HG02943 (cell line): ENCODE data around the gene SLC27A4.
A peak's percentile ranks its signal among the peaks of the same experiment; 100 is the strongest.

ENCODE experiments used
- ATAC-seq: cut with Tn5 transposase; IDR thresholded peaks from one replicate; pipeline ENCODE4 v1.9.1; 2021; ENCODE audit warnings: mild to moderate bottlenecking, low read depth, moderate library complexity; ENCODE audit not compliant: unreplicated experiment

Gene SLC27A4

DNA sequence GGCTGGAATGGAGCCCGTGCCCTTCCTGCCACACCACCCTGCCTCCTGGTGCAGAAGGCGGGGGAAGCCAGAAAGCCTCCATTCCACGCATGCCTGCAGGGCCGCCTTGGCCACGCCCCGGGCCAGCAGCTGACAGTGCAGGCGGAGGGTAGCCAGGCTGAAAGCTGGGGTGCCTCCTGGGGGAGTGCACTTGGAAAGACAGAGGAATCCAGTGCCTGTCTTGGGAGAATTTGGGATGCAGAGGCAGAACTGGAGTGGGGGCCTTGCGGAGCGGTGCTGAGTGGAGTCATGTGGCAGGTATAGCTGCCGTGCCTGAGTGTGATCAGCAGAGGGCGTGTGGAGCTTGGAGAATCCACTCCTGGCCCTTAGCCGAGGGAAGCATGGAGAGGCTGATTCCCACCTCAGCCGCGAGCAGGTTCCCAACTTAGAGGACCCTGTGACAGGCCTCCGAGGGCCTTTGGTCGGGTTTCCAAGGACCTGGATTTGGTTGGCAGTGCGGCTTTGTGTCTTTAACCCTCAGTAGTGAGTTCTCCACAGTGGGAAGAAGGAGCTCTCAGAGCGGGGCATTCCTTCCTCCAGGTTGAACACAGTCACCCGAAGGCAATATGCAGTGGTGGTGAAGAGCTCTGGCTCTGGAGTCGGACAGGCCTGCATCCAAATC is 21.8 kb downstream of the SLC27A4 start:
- no peak for ATAC-seq

DNA sequence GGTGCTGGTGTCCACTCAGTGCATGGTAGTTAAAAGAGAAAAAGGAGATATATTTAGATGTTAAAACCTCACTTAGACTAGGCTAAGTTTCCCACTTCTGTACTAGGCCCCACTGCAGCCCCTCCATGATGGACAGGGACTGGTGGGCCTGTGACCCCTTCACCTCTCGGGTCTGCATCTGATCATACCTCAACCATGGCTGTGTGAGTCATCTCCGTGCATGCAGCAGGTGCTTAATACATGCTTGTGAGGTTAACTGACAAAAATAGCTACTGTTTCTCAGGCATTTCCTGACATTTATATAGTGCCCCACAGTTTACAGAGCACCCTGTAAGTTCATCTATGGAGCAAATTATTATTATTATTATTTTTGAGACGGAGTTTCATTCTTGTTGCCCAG is 22.4 kb downstream of the SLC27A4 start:
- no peak for ATAC-seq

DNA sequence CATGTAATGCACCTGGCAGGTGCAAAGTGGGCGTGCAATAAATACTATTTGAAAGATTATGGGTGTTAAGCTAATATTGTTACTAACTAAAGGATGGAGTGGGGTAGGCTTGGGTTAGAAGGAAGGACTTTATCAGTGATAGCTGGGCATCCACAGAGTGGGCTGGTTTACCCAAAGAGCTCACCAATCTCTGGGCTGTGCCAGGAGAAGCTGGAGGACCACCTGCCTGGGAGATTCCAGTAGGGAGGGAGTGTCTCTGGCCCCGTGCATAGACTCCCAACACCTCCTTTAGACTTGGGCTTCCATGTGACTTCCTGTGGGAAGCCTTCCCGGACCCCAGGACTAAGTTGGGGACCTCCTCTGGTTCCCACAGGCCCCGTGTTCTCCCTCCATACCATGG is 25.2 kb downstream of the SLC27A4 start:
- no peak for ATAC-seq

DNA sequence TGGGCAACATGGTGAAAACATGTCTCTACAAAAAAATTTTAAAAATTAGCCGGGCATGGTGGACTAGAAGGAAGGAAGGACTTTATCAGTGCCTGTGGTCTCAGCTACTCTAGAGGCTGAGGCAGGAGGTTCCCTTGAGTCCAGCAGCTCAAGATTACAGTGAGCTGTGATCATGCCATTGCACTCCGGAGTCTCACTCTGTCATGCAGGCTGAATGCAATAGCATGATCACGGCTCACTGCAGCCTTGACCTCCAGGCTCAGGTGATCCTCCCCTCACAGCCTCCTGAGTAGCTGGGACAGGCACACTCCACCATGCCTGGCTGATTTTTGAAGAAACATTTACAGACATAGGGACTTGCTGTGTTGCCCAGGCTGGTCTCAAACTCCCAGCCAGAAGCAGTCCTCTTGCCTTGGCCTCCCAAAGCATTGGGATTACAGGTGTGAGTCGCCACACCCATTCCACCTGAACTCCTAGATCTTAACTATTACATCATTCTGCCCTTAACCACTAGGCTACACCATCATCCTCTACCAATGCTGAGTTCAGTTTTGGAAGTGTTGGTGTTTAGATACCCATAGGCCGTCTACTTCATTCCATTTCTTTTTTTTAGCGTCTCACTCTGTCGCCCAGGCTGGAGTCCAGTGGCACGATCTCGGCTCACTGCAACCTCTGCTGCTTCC is 28.8 kb downstream of the SLC27A4 start:
- ATAC-seq, result no peak

DNA sequence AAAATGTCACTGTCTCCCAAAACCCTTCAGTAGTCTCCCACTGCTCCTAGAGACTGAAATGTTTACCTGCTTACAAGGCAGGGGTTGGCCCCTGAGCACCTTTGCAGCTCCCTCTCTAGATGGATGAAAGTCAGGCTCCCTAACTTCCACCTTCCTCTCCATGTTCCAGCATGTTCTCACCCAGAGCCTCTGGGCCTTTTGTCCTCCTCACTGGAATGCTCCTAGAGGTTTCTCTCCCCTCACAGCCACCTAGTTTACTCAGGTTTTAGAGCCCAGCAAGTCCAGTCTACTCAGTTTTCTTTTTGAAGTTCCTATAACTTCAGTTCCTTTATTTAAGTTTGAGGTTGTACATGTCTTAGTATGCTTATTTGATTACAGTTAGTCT is 30.0 kb downstream of the SLC27A4 start:
- ATAC-seq, result no peak

DNA sequence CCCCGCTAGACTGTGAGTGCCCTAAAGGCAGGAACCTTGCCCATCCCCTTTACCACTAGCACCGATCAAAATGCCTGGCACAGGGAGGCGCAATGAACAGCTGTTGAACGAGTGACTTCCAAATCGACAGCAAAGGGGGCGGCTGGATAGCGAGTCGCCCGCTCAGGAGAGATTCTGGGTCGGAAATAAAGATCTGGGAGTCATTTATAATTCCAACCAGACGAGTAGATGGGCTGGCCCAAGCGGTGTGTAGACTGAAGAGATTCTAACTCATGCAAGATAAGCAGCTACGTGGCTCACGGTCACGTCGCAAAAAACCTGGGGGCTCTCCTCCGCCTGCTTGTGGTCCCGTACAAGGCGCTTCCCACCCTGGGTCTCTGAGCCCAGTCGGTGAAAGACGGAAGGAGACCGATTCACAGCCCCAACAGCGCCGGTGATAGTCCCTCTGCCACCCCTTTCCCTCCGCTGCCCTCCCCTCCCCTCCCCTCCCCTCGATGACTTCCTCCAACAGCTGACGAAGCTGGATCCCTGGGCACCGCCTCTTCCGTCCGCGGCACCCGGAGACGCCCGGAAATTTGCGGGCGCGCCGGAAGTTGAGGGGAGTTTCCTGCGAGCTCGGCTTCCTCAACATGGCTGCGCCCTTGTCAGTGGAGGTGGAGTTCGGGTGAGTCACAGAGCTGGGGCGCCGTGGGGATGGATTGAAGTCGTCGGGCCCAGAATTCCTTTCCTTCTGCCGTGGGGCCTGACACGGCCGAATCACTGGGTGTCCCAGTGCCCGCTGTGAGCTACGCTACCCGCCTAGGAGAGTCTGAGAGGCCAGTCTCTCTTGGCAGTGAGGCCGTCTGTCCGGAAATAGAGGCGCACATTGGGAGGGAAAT is 30.7 kb downstream of the SLC27A4 start, which contains the start of gene URM1:
Gene URM1, plus strand, starts transcription at position 623 of the 878 bp plus-strand sequence. Its CDS starts 7 bp downstream, at position 630.
- ATAC-seq, result peak; percentile 94

DNA sequence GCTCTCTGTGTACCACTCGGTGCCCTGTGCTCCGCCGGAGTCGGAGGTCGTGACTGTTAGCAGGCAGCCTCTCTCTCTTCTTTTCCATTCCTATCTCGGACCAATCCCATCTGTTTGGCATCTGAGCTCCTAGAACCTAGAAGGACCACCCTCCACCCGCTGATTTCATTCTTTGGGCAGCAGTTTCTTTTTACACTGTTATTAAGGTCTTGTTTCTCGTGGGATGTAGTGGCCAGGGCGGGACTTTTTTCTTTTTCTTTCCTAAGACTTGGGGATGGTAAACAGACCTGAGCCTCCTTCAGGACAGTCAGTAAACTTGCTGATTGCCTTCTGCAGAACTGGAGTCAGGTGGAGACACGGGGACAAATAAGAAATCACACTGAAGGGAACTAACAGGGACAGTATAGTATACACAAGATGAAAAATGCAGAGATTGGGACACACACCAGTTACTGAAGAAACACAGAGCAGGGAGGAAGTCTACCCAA is 31.3 kb downstream of the SLC27A4 start:
- ATAC-seq, result no peak

DNA sequence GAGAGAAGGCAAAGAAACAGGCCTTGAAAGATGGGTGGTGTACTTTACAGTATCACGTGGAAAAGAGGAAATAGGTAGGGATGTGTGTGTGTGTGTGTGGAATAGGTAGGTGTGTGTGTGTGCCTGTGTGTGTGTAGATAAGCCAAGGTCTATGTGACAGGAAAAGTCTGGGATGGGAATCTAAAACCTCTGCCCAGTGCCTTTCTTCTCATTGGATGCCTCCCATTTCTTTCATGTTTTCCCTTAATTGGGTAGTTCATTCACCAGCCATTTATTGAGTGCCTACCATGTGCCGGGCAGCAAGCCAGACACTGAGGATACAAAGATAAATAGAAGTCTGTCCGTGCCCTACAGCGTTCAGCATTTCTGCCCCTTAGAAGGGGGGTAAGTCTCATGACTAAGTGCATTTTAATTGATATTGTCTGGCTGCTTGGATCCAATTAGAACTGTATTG is 31.9 kb downstream of the SLC27A4 start:
- no peak for ATAC-seq

DNA sequence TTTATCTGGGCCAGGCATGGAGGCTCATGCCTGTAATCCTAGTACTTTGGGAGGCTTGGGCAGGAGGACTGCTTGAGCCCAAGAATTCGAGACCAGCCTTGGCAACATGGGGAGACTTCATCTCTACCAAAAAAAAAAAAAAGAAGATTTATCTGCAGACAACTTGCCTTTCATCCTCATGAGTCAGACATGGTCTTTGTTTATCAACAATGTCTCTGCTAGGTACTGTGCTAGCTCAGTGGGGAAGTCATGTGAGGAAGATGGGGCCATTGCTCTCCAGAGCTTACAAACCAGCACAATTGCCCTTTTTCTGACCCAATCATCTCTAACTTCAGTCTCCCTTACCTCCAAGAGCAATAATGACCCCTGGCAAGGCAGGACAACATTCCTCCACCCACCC is 32.5 kb downstream of the SLC27A4 start:
- ATAC-seq, result no peak

DNA sequence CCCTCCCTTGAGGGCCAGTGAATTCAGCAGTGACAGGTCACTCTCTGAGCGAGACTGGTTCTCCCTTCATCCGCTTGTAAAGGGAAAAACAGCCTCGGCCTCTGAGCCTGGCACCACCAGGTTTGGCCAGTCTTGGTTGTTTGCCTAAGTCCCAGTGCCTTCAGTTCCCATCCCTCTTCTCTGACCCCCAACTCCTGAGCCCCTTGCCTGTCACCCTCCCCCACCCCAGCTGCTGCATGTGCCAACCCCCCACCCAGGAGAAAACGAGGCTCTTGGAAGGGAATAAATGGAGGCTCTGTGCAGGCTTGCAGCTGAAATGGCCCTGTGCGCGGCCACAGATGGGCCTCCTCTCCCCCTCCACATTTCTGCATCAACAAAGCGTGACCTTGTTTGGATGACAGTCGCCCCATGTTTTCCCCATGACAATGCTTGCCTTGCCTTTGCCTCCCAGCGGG is 33.9 kb downstream of the SLC27A4 start:
- no peak for ATAC-seq

DNA sequence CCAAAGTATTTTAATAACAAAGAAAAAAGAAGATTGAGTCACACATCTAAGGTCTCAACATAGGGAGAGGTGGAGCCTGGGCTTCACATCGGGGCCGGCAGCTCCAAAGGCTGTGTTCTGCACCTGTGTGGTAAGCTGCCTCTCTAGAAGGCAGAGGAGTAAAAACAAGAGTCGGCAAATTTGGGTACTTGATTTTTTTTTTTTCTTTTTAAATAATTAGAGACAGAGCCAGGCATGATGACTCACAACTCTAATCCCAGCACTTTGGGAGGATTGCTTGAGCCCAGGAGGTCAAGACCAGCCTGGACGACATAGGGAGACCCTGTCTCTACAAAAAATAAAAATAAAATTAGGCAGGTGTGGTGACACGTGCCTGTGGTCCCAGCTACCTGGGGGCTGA is 35.5 kb downstream of the SLC27A4 start:
- ATAC-seq, result no peak

DNA sequence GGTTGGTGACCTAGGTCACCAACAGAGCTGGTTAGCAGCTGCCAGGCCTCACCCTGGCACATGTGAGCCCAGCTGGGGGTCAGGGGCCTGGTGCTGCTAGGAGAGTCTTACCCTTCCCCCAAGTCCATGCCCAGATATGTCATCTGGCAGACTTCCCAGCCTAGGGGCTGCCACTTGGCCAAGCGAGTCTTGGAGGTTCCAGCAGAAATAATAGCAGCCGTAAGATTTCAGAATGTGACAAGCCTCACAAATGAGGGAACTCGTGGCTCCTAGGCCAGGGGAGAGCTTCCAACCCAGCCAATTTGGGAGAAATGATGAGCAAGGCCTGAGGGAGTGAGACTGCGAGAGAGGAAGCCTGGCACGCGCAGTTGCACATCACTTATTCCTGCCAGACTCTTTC is 41.9 kb downstream of the SLC27A4 start:
- ATAC-seq, result no peak

DNA sequence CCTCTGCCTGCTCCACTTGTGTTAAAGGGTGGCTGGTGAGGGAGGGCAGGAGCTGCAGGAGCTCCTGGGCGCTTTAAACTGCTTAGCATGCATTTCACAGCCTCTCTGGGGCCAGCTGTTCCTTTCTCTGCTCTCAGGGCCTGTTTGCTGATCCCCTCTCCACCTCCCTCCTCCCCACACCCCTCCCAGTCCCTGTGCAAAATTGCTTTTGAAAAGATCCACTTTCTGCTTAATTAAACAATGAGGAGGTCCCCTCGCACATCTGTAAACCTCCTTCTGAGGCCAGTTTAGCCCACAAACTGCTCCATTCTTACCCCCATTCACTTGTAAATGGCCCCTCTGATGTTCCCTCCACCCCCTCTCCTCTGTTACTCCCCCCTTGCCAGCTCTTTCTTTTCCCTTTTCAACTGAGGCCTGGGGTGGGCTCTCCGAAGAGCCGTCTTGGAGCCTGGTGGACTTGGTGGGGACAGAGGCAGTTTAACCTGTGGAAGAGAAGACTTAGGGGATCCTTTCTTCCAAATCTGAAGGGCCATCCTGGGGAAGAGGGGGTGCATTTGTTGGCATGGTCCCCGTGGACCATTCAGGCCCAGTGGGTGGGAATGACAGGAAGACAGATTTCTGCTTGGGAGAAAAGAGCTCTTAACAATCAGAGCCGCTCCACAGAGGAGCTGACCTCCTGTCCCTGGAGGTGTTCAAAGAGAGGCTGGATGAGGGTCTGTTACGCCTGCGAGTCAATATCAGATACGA is 42.9 kb downstream of the SLC27A4 start:
- no peak for ATAC-seq

DNA sequence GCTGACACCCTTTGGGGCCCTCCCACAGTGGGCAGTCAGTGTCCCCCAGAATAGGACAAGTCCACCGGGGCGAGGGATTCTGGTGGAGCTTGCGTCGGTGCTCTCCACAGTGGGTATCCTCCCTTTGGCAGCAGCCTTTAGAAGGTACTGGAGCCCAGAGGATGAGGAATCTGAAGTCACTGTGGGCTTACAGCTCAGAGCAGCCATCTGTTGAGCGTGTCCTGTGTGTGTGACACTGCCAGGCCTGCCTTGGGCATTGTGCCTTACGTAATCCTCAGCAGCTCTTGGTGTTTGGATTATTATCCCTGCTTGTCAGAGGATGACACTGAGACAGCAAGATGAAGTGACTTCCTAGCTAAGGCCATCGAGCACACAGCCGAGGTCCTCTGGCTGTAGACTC is 43.5 kb downstream of the SLC27A4 start:
- ATAC-seq, result no peak

DNA sequence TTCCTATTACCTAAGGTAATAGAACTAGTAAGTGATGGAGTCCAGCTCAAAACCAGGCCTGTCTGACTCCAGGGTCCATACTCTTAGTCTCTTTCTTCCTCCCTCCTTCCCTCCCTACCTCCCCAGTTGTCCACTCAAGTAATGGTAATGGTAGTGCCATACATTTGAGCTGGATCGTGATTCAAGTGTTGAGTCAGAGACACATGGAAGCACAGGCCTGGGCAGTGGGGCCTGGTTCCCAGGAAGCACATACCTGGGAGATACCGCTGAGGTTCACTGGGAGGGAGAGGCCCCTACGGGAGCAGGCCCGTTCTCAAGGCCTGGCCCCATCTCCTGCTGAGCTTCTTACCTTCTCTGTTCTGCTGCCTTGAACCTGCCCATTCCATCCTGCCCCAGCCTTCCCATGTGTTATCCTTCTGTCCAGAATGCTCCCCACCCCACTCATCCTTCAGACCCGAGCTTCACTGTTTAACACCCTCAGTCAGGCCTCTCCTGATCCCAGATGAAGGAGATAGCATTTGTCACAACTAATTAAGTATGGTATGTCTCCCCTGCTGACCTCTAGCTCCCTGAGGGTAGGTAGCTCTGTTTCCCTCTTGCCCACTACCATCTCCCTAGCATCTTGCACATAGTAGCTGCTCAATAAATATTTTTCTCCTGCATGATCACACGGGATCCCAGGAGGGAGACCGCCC is 44.6 kb downstream of the SLC27A4 start:
- no peak for ATAC-seq

DNA sequence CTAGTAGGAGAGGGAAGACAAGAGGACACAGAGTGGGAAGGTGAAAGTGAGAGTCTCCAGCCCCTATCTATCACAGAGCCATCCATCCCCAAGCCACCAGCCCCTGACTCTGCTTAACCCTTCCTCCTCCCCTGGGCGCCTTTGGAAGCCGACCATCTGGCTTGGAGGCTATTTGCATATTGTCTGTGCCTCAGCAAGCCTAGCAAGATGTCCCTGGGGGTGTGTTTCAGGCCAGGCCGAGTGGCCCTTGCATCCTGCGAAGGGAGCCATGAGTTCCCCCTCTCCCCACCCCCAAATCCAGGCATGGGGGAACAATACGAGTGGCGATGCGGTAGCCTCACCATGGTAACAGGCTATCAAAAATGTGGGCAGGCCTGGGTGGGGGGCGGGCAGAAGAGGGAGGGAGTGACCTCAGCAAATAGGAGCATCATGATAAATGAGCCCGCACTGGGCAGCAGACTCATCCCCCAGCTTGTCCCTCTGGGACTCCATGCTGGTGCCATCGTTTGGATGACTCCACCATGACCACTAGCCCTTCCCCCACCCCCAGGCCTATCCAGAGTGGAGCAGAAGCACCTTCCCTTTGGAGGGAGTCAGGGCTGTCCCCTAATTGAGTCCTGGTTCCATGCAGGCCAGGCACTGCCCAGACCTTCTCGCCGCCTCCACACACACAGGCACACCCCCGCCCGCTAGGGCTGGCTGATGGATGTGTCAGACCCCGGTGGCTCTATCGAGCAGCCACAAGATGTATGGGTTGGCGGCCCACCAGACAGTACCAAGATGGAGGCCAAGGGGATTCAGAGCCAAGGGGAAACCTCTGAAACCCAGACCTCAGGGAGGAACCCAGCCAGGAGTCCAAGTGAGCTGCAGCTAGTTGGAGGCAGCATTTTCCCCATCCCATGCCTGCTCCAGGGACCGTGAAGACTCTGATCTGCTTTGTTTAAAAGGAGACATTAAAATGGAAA is 45.5 kb downstream of the SLC27A4 start:
- no peak for ATAC-seq

DNA sequence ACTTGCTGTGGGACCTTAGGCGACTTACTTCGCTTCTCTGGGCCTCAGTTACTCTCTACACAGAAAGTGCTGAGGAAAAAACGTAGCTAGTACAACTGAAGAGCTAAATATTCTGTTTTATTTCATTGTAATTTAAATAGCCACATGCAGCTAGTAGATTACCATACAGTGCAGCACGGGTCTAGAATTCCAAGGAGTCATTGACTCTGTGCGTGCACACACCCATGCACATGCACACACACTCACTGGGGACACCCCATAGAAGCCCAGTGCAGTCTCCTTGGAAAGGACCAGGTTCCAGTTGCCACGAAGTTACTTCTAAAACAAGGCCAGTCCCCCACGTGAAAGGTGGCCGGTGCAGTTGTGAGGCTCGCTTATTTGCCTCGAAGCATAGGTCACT is 47.8 kb downstream of the SLC27A4 start:
- ATAC-seq, result no peak

DNA sequence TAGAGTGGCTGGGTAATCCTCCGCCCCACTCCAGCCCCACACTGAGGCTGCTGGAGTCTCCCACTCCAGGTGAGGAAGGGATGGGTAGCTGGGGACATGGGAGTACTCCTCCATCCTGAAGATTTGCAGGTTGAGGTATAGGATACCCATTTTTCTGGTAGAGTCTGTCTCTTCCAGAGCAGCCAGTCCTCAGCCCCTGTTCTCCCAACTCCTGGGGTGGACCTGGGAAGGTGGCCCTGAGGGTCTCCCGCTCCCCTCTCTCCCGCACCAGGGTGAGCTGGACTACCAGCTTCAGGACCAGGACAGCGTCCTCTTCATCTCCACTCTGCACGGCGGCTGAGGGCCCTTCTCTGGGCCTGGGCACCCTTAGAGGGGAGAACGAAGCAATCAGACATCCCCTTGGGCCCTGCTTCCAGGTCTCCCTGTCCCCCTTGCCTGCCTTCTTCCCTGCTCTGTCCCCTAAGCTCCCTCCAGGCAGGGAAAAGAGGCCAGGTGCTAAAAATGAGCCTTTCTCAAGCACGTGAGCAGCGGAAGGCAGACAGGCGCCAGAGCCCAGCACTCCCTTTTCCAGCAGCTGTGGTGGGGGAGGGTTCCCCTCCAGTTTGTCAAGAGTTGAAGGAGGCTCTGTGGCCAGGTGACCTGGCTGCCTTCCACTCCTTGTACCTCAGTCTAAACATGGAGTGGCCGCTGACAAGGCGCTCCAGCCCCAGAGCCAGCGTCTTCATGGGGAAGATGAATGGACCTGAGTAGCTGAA is 49.2 kb downstream of the SLC27A4 start:
- no peak for ATAC-seq
